Heart left ventricle (tissue), 16 donors: Measurements from ENCODE around the gene SMAD5. TPM values are rescaled to one million over a fixed set of nuclear protein-coding genes. Genes with fewer than 3 reads are reported as not detected.

ENCODE experiments used
- ATAC-seq, 4 donors: fragments of 200-7000 bp; cut with Tn5 transposase; one replicate each; pipeline ENCODE4 v1.9.1; 2020 to 2022; ENCODE audit warnings: moderate library complexity in 4 of 4, mild to moderate bottlenecking in 3 of 4, moderate number of reproducible peaks in 1 of 4
- DNase-seq, 5 donors: peaks; one replicate each; pipeline ENCODE4 v3.0.0-alpha.2; 2020
- H3K27ac ChIP-seq, 12 donors: fragments of 200-600 bp; sonication (generic) in 4 of 12; one replicate each; pipeline versions ENCODE4 v1.5.0 to v1.8.0; 2016 to 2022; ENCODE audit warnings: mild to moderate bottlenecking in 2 of 12
- H3K27me3 ChIP-seq, 9 donors: fragments of 200-600 bp; sonication (generic) in 2 of 9; one replicate each; pipeline versions ENCODE4 v1.5.1 to v1.8.0; 2016 to 2022; ENCODE audit warnings: mild to moderate bottlenecking in 3 of 9
- H3K36me3 ChIP-seq, 9 donors: fragments of 200-600 bp; sonication (generic) in 2 of 9; one replicate each; pipeline versions ENCODE4 v1.5.0 to v1.8.0; 2018 to 2022; ENCODE audit warnings: mild to moderate bottlenecking in 2 of 9
- H3K4me1 ChIP-seq, 12 donors: fragments of 200-600 bp; sonication (generic) in 4 of 12; one replicate each; pipeline versions ENCODE4 v1.5.0 to v1.8.0; 2016 to 2022; ENCODE audit warnings: mild to moderate bottlenecking in 3 of 12
- H3K4me3 ChIP-seq, 12 donors: fragments of 200-600 bp; sonication (generic) in 4 of 12; one replicate each; pipeline versions ENCODE4 v1.5.0 to v1.8.0; 2017 to 2022; ENCODE audit warnings: mild to moderate bottlenecking in 9 of 12, moderate library complexity in 4 of 12
- H3K9me3 ChIP-seq, 12 donors: fragments of 200-600 bp; sonication (generic) in 4 of 12; one replicate each; pipeline versions ENCODE4 v1.5.0 to v1.8.0; 2016 to 2022; ENCODE audit warnings: mild to moderate bottlenecking in 1 of 12
- POLR2A ChIP-seq, 2 donors: fragments of 450-650 bp; IDR thresholded peaks; one replicate each; pipeline ENCODE4 v1.6.1; 2017; ENCODE audit warnings: antibody characterized with exemption in 2 of 2, mild to moderate bottlenecking in 2 of 2, moderate library complexity in 2 of 2
- WGBS, 4 donors: extraction: QIAGEN DNeasy Blood & Tissue Kit in 2 of 4; methylation state at CpG; one replicate each; pipeline versions ENCODE4 v1.1.5 to v1.1.7; 2013 to 2018; 5-methylcytosine and 5-hydroxymethylcytosine counted together
- intact Hi-C, 10 donors: fragments of 100-400 bp; cut with DNase I; formaldehyde crosslinking; loops; one replicate each; pipeline versions ENCODE4 v1.11.1 to v1.14.2; 2022
- polyA plus RNA-seq, 2 donors: library from polyadenylated mRNA; stranded (reverse); fragments of 200-250 nt; gene quantifications; one replicate each; pipeline ENCODE4 v1.2.3, GENCODE V29; 2013
- total RNA-seq, 9 donors: library from RNA; depleted of rRNA in 2 of 9; stranded (reverse); fragments of >200 nt in 2 of 9; fragmentation: NEBNext Ultra II Directional in 3 of 9; extraction: Animal tissue kit (Norgen Biotek cat#: 25700) in 3 of 9; gene quantifications; one replicate each; pipeline versions ENCODE4 v1.1.0 to v1.2.4, GENCODE V29; 2016 to 2023
- TF ChIP-seq, protein P1 (sequence below), 12 donors: fragments of 200-600 bp; sonication (generic) in 4 of 12; IDR thresholded peaks; one replicate each; pipeline versions ENCODE4 v1.5.0 to v1.8.0; 2018 to 2022; ENCODE audit warnings: antibody characterized with exemption in 12 of 12, mild to moderate bottlenecking in 5 of 12
- donor health status: ischemic (EF 13 %, LVEDD 7.1; RV severe dilation, severe dysfunction).
- donor health status: healthy with polysubstance abuse.
- donor health status: DM: no; HTN: yes; CAD: no.
- donor health status: DM: no; HTN: no; CAD: no.
- donor health status: ischemic (EF 25% LVEDD 6.9; RV normal size, moderate dysfunction).
- donor health status: ischemic (EF 25% LVEDD 5.7; RV mildly dilated, moderate dysfunction).
- donor health status: healthy.
- donor health status: DM: yes; HTN: yes; CAD: no.
- donor health status: ischemic (EF 35%, LVEDD 5.7; RV mildly dilated, moderate dysfunction).
- donor health status: nonischemic (EF 11% LVEDD 7.7; RV severe dilation, severe dysfunction).
- donor health status: DM: yes; HTN: yes; CAD: no.
- donor health status: PGD.
- donor health status: ischemic (EF 29% LVEDD 5.4; RV normal size, mild dysfunction).
- donor health status: nonischemic (EF 23%, LVEDD 6.1; RV moderate dilation, normal function).

Gene SMAD5
- total and polyA plus RNA-seq, 11 donors, result 6.9 to 53.3 (median 35.7) TPM

DNA sequence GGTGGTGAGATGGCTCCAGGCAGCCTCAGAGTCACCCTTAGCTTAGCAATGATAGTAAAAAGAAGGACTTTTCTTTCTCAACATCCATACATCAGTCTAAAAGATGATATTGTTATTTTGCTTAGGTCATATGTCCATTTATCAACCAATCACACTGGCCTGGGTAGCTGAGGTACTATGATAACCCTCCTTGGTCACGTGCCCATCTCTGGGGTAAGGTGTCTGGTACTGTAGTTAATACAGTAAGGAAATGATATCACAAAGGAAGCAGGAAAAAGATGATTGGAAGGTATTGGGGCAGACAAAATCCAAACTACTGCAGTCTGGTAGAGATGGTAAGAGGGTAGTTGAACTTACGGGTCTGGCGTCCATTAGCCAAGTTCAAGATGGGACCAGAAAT is 5.1 kb upstream of the SMAD5 start:
- H3K27ac ChIP-seq, result no peak overlapping the region
- ATAC-seq (no peak), DNase-seq (no peak)
- TF ChIP-seq POLR2A (IDR thresholded peaks at IDR 0.05), result no peak
- H3K4me1 ChIP-seq, result peaks cover 0 to 32% (median 12%) of the 10 kb centered on the region in 12 donors
- H3K36me3 ChIP-seq, result no peaks in the 10 kb centered on the region
- 79 to 91% (median 81%) methylated on average over 3 of the region's 3 CpGs for WGBS, 4 donors
- intact Hi-C loops, result no loop called here
- H3K4me3 ChIP-seq, result no peak overlapping the region
- H3K27me3 ChIP-seq, result no peaks in the 10 kb centered on the region
- H3K9me3 ChIP-seq, result no peaks in the 10 kb centered on the region

DNA sequence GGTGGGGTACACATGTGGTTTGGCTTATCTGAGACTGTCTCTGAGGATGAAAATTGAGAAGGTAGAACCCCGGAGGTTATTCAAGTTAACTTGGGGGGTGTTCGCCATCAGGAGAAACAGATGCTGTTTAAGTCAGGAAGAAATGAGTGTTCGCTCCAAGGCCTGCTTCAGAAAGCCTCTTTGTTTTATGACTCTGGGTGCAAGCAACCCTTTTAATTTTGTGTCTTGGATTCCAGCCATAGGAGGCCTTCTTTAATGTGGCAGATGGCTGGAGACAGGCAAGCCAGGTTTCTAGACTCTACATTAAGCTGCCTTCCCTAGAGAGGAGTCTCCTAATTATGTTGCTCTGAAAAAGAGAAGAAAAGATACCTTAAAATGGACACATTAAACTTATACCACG is 4.2 kb upstream of the SMAD5 start:
- DNase-seq (no peak), ATAC-seq (no peak)
- Histone ChIP-seq H3K4me3 (no peak overlapping the region), H3K27me3 (no peaks in the 10 kb centered on the region), H3K36me3 (no peaks in the 10 kb centered on the region), H3K4me1 (peaks cover 0 to 32% (median 12%) of the 10 kb centered on the region in 12 donors), H3K27ac (no peak overlapping the region), H3K9me3 (no peaks in the 10 kb centered on the region)
- no peak for TF ChIP-seq POLR2A (IDR thresholded peaks at IDR 0.05)
- TF ChIP-seq, protein P1, sequence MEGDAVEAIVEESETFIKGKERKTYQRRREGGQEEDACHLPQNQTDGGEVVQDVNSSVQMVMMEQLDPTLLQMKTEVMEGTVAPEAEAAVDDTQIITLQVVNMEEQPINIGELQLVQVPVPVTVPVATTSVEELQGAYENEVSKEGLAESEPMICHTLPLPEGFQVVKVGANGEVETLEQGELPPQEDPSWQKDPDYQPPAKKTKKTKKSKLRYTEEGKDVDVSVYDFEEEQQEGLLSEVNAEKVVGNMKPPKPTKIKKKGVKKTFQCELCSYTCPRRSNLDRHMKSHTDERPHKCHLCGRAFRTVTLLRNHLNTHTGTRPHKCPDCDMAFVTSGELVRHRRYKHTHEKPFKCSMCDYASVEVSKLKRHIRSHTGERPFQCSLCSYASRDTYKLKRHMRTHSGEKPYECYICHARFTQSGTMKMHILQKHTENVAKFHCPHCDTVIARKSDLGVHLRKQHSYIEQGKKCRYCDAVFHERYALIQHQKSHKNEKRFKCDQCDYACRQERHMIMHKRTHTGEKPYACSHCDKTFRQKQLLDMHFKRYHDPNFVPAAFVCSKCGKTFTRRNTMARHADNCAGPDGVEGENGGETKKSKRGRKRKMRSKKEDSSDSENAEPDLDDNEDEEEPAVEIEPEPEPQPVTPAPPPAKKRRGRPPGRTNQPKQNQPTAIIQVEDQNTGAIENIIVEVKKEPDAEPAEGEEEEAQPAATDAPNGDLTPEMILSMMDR (IDR thresholded peaks at IDR 0.05), result no peak
- intact Hi-C loops, result no loop called here
- WGBS, 4 donors, result 70 to 89% (median 77%) methylated on average over 4 of the region's 4 CpGs

DNA sequence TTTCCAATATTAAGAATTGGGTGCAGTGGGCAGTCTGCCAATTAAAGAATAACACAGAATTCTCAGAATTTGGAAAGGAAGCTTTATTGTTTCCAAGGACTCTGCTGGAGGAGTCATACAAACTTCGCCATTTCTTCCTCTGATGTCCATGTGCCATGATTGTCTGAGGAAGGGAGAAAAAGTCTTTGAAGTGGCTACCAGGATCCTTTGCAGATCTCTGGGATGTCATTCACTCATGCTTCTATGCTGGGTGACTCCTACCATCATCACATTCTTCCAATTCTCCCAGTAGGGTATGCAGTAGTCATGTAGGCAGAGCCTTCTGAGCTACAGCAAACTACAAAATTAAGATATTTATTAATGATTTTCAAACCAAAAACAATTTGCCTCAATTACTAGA is 3.2 kb upstream of the SMAD5 start:
- 44 to 58% (median 54%) methylated on average over 1 of the region's 1 CpG for WGBS, 4 donors
- Histone ChIP-seq H3K27ac (no peak overlapping the region), H3K27me3 (no peaks in the 10 kb centered on the region), H3K4me3 (no peak overlapping the region), H3K9me3 (no peaks in the 10 kb centered on the region), H3K4me1 (peaks cover 2 to 37% (median 18%) of the 10 kb centered on the region in 12 donors), H3K36me3 (no peaks in the 10 kb centered on the region)
- intact Hi-C loops, result no loop called here
- TF ChIP-seq, protein P1 (IDR thresholded peaks at IDR 0.05), result no peak
- no peak for TF ChIP-seq POLR2A (IDR thresholded peaks at IDR 0.05)
- no peak for ATAC-seq
- DNase-seq, result no peak

DNA sequence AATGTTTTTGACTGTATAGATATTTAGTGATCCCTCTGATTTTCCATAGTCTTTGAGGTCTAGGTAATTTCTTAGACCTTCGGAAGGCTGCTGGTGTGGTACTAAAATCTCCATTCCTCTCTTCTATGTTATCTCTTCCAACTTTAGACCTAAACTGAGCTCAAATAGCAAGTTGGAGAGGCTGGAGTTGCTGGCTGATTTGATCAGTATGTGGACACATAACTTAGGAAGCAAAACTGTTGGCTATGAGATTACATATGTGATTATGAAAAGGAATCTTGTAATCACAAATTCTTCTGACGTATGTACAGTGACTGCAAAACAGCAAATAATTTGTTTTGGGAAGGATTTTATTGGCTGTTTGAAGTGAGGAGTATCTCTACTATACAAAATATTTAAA is 2.1 kb upstream of the SMAD5 start:
- intact Hi-C loops, result loop anchor here in 8 of 10 donors (5.0 kb wide), 3 partner anchors 38 to 48 kb away; no protein-coding TSS in a partner anchor
- TF ChIP-seq, protein P1 (IDR thresholded peaks at IDR 0.05), result no peak
- no peak for TF ChIP-seq POLR2A (IDR thresholded peaks at IDR 0.05)
- ATAC-seq, result no peak
- peaks cover 7 to 49% (median 29%) of the 10 kb centered on the region in 12 donors for H3K4me1 ChIP-seq
- no peaks in the 10 kb centered on the region for H3K9me3 ChIP-seq
- no peaks in the 10 kb centered on the region for H3K27me3 ChIP-seq
- H3K4me3 ChIP-seq, result no peak overlapping the region
- H3K27ac ChIP-seq, result peak overlapping the region in 1 of 12 donors; percentile 10
- WGBS, 4 donors, result 87 to 88% (median 88%) methylated on average over 2 of the region's 2 CpGs
- no peak for DNase-seq
- no peaks in the 10 kb centered on the region for H3K36me3 ChIP-seq

DNA sequence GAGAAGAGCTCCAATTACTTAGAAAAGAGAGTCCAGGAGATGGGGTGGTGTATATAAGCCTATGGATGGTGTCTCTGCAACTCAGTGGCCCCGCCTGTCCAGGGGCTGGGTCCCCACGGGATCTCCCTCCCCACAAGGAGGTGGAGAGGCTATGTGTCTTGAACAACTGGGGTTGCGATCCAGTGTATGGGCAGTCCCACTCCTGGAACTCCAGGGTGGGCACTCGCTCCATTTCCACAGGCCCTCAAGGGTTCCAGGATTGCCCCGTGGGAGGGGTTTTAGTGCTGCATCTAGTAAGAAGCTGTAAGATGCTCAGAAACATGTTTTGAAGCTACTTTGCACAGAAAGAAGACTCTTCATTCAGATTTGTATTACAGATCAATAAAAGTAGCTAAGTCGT is 558 bp upstream of the SMAD5 start:
- 43 to 58% (median 50%) methylated on average over 6 of the region's 6 CpGs for WGBS, 4 donors
- H3K27ac ChIP-seq, result peak overlapping the region; percentile 84 to 100 (median 98)
- ATAC-seq (peak in 1 of 4 donors; percentile 1), DNase-seq (peak in 4 of 5 donors; percentile 14 to 31 (median 25))
- H3K36me3 ChIP-seq, result no peaks in the 10 kb centered on the region
- peaks cover 7 to 61% (median 34%) of the 10 kb centered on the region in 12 donors for H3K4me1 ChIP-seq
- TF ChIP-seq POLR2A (IDR thresholded peaks at IDR 0.05), result no peak
- TF ChIP-seq, protein P1 (IDR thresholded peaks at IDR 0.05), result no peak
- no peaks in the 10 kb centered on the region for H3K9me3 ChIP-seq
- no peaks in the 10 kb centered on the region for H3K27me3 ChIP-seq
- H3K4me3 ChIP-seq, result peak overlapping the region; percentile 80 to 95 (median 90)
- intact Hi-C loops, result loop anchor here (2.0 to 5.0 kb wide), 4 partner anchors 40 to 50 kb away; no protein-coding TSS in a partner anchor
